Panc1 (cell line): ENCODE data around the gene DENND6B. TPM values are rescaled to one million over a fixed set of nuclear protein-coding genes. Genes with fewer than 3 reads are reported as not detected.

Experiments used
- ATAC-seq: fragments of 200-7000 bp; cut with Tn5 transposase; 2 replicates; pipeline ENCODE4 v1.9.1; 2020; ENCODE audit warnings: mild to moderate bottlenecking, moderate library complexity
- BruUV-seq: library from RNA; stranded (reverse); fragments of 400-500 nt; replicated peaks from 2 replicates; lab custom pipeline; 2021; lab: Mats Ljungman, UMichigan
- CTCF ChIA-PET: fragments of 300-600 bp; sonication (Branson Sonifier 250); formaldehyde crosslinking; loops from one replicate; lab custom pipeline; 2022; ENCODE audit warnings: antibody characterized with exemption; lab: Charles Lee
- POLR2A ChIA-PET: fragments of 300-600 bp; sonication (Branson Sonifier 250); formaldehyde crosslinking; loops from one replicate; lab custom pipeline; 2022; ENCODE audit warnings: antibody characterized with exemption; lab: Charles Lee
- DNase-seq: peaks from one replicate; pipeline ENCODE4 v3.0.0-alpha.2; 2010; ENCODE audit warnings: low read depth, low spot score
- H3K27ac ChIP-seq: 2 replicates; pipeline ENCODE4 v1.5.1; 2011; ENCODE audit warnings: mild to moderate bottlenecking, low read length, inconsistent platforms
- H3K27me3 ChIP-seq: fragments of 200-500 bp; sonication (Bioruptor generic); 2 replicates; pipeline ENCODE4 v1.6.0; 2014; ENCODE audit warnings: low read length, inconsistent platforms; ENCODE audit not compliant: control insufficient read depth, insufficient read depth
- H3K36me3 ChIP-seq: fragments of 200-500 bp; sonication (Bioruptor generic); 2 replicates; pipeline ENCODE4 v1.5.1; 2014; ENCODE audit warnings: inconsistent platforms, mild to moderate bottlenecking, low read length, moderate library complexity; ENCODE audit not compliant: control insufficient read depth, insufficient read depth
- H3K4me1 ChIP-seq: 2 replicates; pipeline ENCODE4 v1.5.1; 2011; ENCODE audit warnings: inconsistent platforms, mild to moderate bottlenecking, low read length, moderate library complexity; ENCODE audit not compliant: control insufficient read depth, insufficient read depth
- H3K4me3 ChIP-seq, 2 experiments: 2 replicates each; pipeline ENCODE4 v1.5.1; 2011 to 2012; ENCODE audit warnings: low read depth in 2 of 2, low read length in 2 of 2, mild to moderate bottlenecking in 2 of 2, inconsistent platforms in 1 of 2, moderate library complexity in 1 of 2
- H3K9me3 ChIP-seq: fragments of 200-500 bp; sonication (Bioruptor generic); 2 replicates; pipeline ENCODE4 v1.5.1; 2014; ENCODE audit warnings: low read depth, mild to moderate bottlenecking, inconsistent platforms, low read length, moderate library complexity; ENCODE audit not compliant: control insufficient read depth, insufficient read depth
- POLR2AphosphoS5 ChIP-seq: IDR thresholded peaks from 2 replicates; pipeline ENCODE4 v1.6.1; 2012; ENCODE audit warnings: mild to moderate bottlenecking, low read depth, low read length, moderate library complexity
- REST ChIP-seq, 2 experiments: IDR thresholded peaks; 2 replicates each; pipeline ENCODE4 v1.6.1; 2011 to 2012; ENCODE audit warnings: low read depth in 2 of 2, control low read depth in 1 of 2, low read length in 1 of 2, mild to moderate bottlenecking in 1 of 2, moderate library complexity in 1 of 2; ENCODE audit not compliant: insufficient read depth in 1 of 2
- SIN3A ChIP-seq: IDR thresholded peaks from 2 replicates; pipeline ENCODE4 v1.6.1; 2012; ENCODE audit warnings: low read depth, mild to moderate bottlenecking, low read length, moderate library complexity, borderline replicate concordance; ENCODE audit not compliant: insufficient read depth
- TCF7L2 ChIP-seq: IDR thresholded peaks from 2 replicates; pipeline ENCODE4 v1.6.1; 2011; ENCODE audit warnings: mild to moderate bottlenecking, low read depth, low read length, inconsistent platforms
- in situ Hi-C: cut with HindIII; loops from 2 replicates; pipeline ENCODE4 v1.10.0; 2016; ENCODE audit warnings: low sequenced_read_pairs, low pct_unique_long_range_greater_than_20kb
- intact Hi-C: fragments of 100-400 bp; cut with micrococcal nuclease; formaldehyde crosslinking; loops from one replicate; pipeline ENCODE4 v1.10.0; 2022; ENCODE audit not compliant: unreplicated experiment
- total RNA-seq: library from RNA; stranded (reverse); gene quantifications from one replicate; pipeline ENCODE4 v1.2.1, GENCODE V29; 2021; ENCODE audit not compliant: unreplicated experiment
- TF ChIP-seq, protein P1 (sequence below): fragments of 450-650 bp; IDR thresholded peaks from 2 replicates; pipeline ENCODE4 v1.5.1; 2017; ENCODE audit warnings: mild to moderate bottlenecking

DENND6B gene
- total RNA-seq, 1 experiment from 2014 or later: 5.8 TPM

- CTCF ChIA-PET: no interaction called here
- no TSS peak for BruUV-seq
- in situ Hi-C loops: no loop called here
Observed at GRCh38 chr22:50311606-50312351, 15.0 kb downstream of the DENND6B start.

DNA sequence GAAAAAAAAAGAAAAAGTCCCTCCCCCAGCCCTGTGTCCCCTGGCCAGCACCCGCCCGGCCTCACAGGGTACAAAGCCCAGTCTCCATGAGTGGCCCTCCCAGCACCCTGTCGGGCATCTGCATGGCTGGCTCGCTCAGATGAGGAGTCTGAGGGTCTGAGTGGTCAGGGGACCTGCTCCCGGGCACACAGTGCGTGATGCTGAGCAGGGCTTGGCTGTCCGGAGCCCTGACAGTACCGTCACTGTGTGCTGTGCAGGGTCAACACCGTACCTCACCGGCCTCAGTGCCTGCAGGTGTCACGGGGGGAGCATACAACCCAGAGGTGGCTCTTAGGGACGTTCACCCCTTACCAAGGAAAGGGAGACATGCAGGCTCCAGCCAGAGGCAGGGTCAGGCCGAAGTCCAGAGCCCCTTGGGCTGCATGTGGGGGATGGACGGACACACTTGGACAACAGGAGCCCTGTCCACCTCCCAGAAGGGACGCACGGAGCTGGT, 15.8 kb downstream of the DENND6B start:
- no peaks in the 10 kb centered on the region; the same call in 1 of the 2 replicates for H3K36me3 ChIP-seq
- no peak overlapping the region for H3K4me3 ChIP-seq
- ChIA-PET CTCF (no interaction called here), POLR2A (no interaction called here)
- ATAC-seq: no peak
- H3K27ac ChIP-seq: no peak overlapping the region
- peaks cover 29% of the 10 kb centered on the region for H3K4me1 ChIP-seq
- intact Hi-C loops: no loop called here
- in situ Hi-C loops: no loop called here
- no peak for DNase-seq
- no peaks in the 10 kb centered on the region for H3K27me3 ChIP-seq
- TF ChIP-seq SIN3A: no peak
- TF ChIP-seq REST (IDR thresholded peaks at IDR 0.05; ENCODE audit: insufficient read depth in 1 of 2, low read depth in 2 of 2, low read length in 1 of 2): no peak
- TF ChIP-seq, protein P1, sequence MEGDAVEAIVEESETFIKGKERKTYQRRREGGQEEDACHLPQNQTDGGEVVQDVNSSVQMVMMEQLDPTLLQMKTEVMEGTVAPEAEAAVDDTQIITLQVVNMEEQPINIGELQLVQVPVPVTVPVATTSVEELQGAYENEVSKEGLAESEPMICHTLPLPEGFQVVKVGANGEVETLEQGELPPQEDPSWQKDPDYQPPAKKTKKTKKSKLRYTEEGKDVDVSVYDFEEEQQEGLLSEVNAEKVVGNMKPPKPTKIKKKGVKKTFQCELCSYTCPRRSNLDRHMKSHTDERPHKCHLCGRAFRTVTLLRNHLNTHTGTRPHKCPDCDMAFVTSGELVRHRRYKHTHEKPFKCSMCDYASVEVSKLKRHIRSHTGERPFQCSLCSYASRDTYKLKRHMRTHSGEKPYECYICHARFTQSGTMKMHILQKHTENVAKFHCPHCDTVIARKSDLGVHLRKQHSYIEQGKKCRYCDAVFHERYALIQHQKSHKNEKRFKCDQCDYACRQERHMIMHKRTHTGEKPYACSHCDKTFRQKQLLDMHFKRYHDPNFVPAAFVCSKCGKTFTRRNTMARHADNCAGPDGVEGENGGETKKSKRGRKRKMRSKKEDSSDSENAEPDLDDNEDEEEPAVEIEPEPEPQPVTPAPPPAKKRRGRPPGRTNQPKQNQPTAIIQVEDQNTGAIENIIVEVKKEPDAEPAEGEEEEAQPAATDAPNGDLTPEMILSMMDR: no peak
- TF ChIP-seq TCF7L2: no peak
- no peak for TF ChIP-seq POLR2AphosphoS5
- BruUV-seq: no TSS peak
- H3K9me3 ChIP-seq: no peaks in the 10 kb centered on the region

More at GRCh38 chr22:50311606-50312351, 15.0 kb downstream of the DENND6B start:
- TF ChIP-seq REST (IDR thresholded peaks at IDR 0.05; ENCODE audit: insufficient read depth in 1 of 2, low read depth in 2 of 2, low read length in 1 of 2) (no peak), POLR2AphosphoS5 (no peak), SIN3A (no peak)
- Histone ChIP-seq H3K4me3 (no peak overlapping the region), H3K9me3 (no peaks in the 10 kb centered on the region), H3K36me3 (no peaks in the 10 kb centered on the region; the same call in 1 of the 2 replicates), H3K27me3 (no peaks in the 10 kb centered on the region), H3K4me1 (peaks cover 29% of the 10 kb centered on the region), H3K27ac (no peak overlapping the region)
- ATAC-seq: no peak
- intact Hi-C loops: no loop called here
- POLR2A ChIA-PET: no interaction called here
- DNase-seq: no peak
